ENCODE results near the gene MED7.

Gene MED7

GRCh38 chr5:157162919-157163510 lies 20.4 kb upstream of the MED7 start:
- DNase-seq (ENCODE audit: low spot score), result no peak

- DNase-seq (ENCODE audit: low spot score), result no peak
Observed at GRCh38 chr5:157161996-157162395, 19.3 kb upstream of the MED7 start.

GRCh38 chr5:157160001-157160400 lies 17.3 kb upstream of the MED7 start:
- DNase-seq (ENCODE audit: low spot score), result no peak

- DNase-seq (ENCODE audit: low spot score), result no peak
Observed at GRCh38 chr5:157159209-157159751, 16.6 kb upstream of the MED7 start.

GRCh38 chr5:157157293-157157891 lies 14.7 kb upstream of the MED7 start:
- DNase-seq (ENCODE audit: low spot score), result no peak

- DNase-seq (ENCODE audit: low spot score), result no peak
Observed at GRCh38 chr5:157155297-157155696, 12.6 kb upstream of the MED7 start.

GRCh38 chr5:157150995-157151394 lies 8.3 kb upstream of the MED7 start:
- no peak for DNase-seq (ENCODE audit: low spot score)

GRCh38 chr5:157148734-157149615 lies 6.3 kb upstream of the MED7 start:
- peak; percentile 83 for DNase-seq (ENCODE audit: low spot score)

GRCh38 chr5:157143127-157143971 lies 684 bp upstream of the MED7 start:
- DNase-seq (ENCODE audit: low spot score), result peak; percentile 83

- DNase-seq (ENCODE audit: low spot score), result no peak
Observed at GRCh38 chr5:157137691-157138090, 5.0 kb downstream of the MED7 start.

- no peak for DNase-seq (ENCODE audit: low spot score)
Observed at GRCh38 chr5:157132281-157132612, 10.4 kb downstream of the MED7 start.

- no peak for DNase-seq (ENCODE audit: low spot score)
Observed at GRCh38 chr5:157130925-157131324, 11.7 kb downstream of the MED7 start.

GRCh38 chr5:157121709-157122108 lies 21.0 kb downstream of the MED7 start:
- DNase-seq (ENCODE audit: low spot score), result no peak

GRCh38 chr5:157120102-157120501 lies 22.6 kb downstream of the MED7 start:
- DNase-seq (ENCODE audit: low spot score), result no peak

GRCh38 chr5:157116483-157116954 lies 26.1 kb downstream of the MED7 start:
- DNase-seq (ENCODE audit: low spot score), result no peak

- DNase-seq (ENCODE audit: low spot score), result no peak
Observed at GRCh38 chr5:157115502-157115901, 27.2 kb downstream of the MED7 start.

- DNase-seq (ENCODE audit: low spot score), result no peak
Observed at GRCh38 chr5:157115012-157115411, 27.7 kb downstream of the MED7 start.

- no peak for DNase-seq (ENCODE audit: low spot score)
Observed at GRCh38 chr5:157113002-157113401, 29.7 kb downstream of the MED7 start.

- no peak for DNase-seq (ENCODE audit: low spot score)
Observed at GRCh38 chr5:157109744-157110143, 32.9 kb downstream of the MED7 start.

- DNase-seq (ENCODE audit: low spot score), result no peak
Observed at GRCh38 chr5:157108976-157109375, 33.7 kb downstream of the MED7 start, which contains the start of gene HAVCR2. Gene HAVCR2 (minus strand): TSS chr5:157109044. CDS start chr5:157108983, 61 bp downstream.

- no peak for DNase-seq (ENCODE audit: low spot score)
Observed at GRCh38 chr5:157107508-157107907, 35.2 kb downstream of the MED7 start.
